Caco-2 (cell line): ENCODE data around the gene BCORL1. TPM values are rescaled to one million over a fixed set of nuclear protein-coding genes. Genes with fewer than 3 reads are reported as not detected.

Experiments used
- BruUV-seq: library from RNA; stranded (reverse); fragments of 400-500 nt; replicated peaks from 2 replicates; lab custom pipeline; 2021; lab: Mats Ljungman, UMichigan
- CTCF ChIA-PET: fragments of 300-600 bp; sonication (Branson Sonifier 250); formaldehyde crosslinking; loops from one replicate; lab custom pipeline; 2022; ENCODE audit warnings: antibody characterized with exemption; lab: Charles Lee
- POLR2A ChIA-PET: fragments of 300-600 bp; sonication (Branson Sonifier 250); formaldehyde crosslinking; loops from one replicate; lab custom pipeline; 2022; ENCODE audit warnings: antibody characterized with exemption; lab: Charles Lee
- DNase-seq, 2 experiments: peaks; one replicate each; pipeline versions ENCODE4 v3.0.0 to v3.0.0-alpha.2; 2020 to 2022
- H3K27me3 ChIP-seq: replicated peaks from 2 replicates; pipeline ENCODE4 v1.6.0; 2011; ENCODE audit warnings: low read length; ENCODE audit not compliant: control insufficient read depth, insufficient read depth
- H3K36me3 ChIP-seq: 2 replicates; pipeline ENCODE4 v1.5.1; 2011; ENCODE audit warnings: low read length; ENCODE audit not compliant: control insufficient read depth, insufficient read depth
- H3K4me1 ChIP-seq: fragments of 250-450 bp; sonication (Bioruptor Pico); 2 replicates; pipeline ENCODE4 v1.5.1; 2020; ENCODE audit warnings: mild to moderate bottlenecking
- H3K4me3 ChIP-seq: 2 replicates; pipeline ENCODE4 v1.5.1; 2011; ENCODE audit warnings: low read depth, mild to moderate bottlenecking, control low read depth, low read length
- H3K9me3 ChIP-seq: fragments of 250-450 bp; sonication (Bioruptor Pico); 2 replicates; pipeline ENCODE4 v1.5.1; 2020; ENCODE audit warnings: mild to moderate bottlenecking, moderate library complexity
- H3K27ac Mint-ChIP-seq: one replicate; pipeline ENCODE4 v1.8.0; 2022; ENCODE audit warnings: mixed read lengths; ENCODE audit not compliant: unreplicated experiment
- H3K27me3 Mint-ChIP-seq: one replicate; pipeline ENCODE4 v1.8.0; 2022; ENCODE audit warnings: mixed read lengths; ENCODE audit not compliant: insufficient read depth, unreplicated experiment
- H3K36me3 Mint-ChIP-seq: one replicate; pipeline ENCODE4 v1.8.0; 2022; ENCODE audit warnings: mild to moderate bottlenecking, mixed read lengths; ENCODE audit not compliant: insufficient read depth, unreplicated experiment
- H3K4me1 Mint-ChIP-seq: one replicate; pipeline ENCODE4 v1.8.0; 2022; ENCODE audit warnings: low read depth, mixed read lengths; ENCODE audit not compliant: unreplicated experiment
- H3K4me3 Mint-ChIP-seq: one replicate; pipeline ENCODE4 v1.8.0; 2022; ENCODE audit warnings: mild to moderate bottlenecking, moderate library complexity, mixed read lengths; ENCODE audit not compliant: unreplicated experiment
- H3K9me3 Mint-ChIP-seq: one replicate; pipeline ENCODE4 v1.8.0; 2022; ENCODE audit warnings: mixed read lengths; ENCODE audit not compliant: unreplicated experiment
- CTCF ChIP-seq, 2 experiments: fragments of 200-600 bp in 1 of 2; IDR thresholded peaks; 1 replicate in 1 of 2; 2 replicates in 1 of 2; pipeline versions ENCODE4 v1.5.1 to v1.8.0; 2011 to 2022; ENCODE audit warnings: antibody characterized with exemption in 1 of 2, control low read depth in 1 of 2, inconsistent platforms in 1 of 2, low read depth in 1 of 2, low read length in 1 of 2, mild to moderate bottlenecking in 1 of 2, moderate library complexity in 1 of 2; ENCODE audit not compliant: insufficient read depth in 1 of 2, severe bottlenecking in 1 of 2, unreplicated experiment in 1 of 2
- intact Hi-C: fragments of 100-400 bp; cut with micrococcal nuclease; formaldehyde crosslinking; loops from one replicate; pipeline ENCODE4 v1.10.0; 2022; ENCODE audit not compliant: unreplicated experiment
- total RNA-seq: library from RNA; stranded (reverse); gene quantifications from 2 replicates; pipeline ENCODE4 v1.2.3, GENCODE V29; 2022

The BCORL1 gene
- total RNA-seq, 1 experiment from 2014 or later = 19.8 TPM

- Histone ChIP-seq H3K27me3 (no peaks in the 10 kb centered on the region), H3K9me3 (no peaks in the 10 kb centered on the region), H3K4me1 (no peaks in the 10 kb centered on the region), H3K36me3 (no peaks in the 10 kb centered on the region), H3K4me3 (0 out of 2 replicates have a peak overlapping the region, but pooled peaks have one; percentile 42)
- DNase-seq = no peak
- TF ChIP-seq CTCF (IDR thresholded peaks at IDR 0.05; ENCODE audit: insufficient read depth in 1 of 2, low read depth in 1 of 2, low read length in 1 of 2, severe bottlenecking in 1 of 2, unreplicated experiment in 1 of 2) = no peak
- Mint-ChIP-seq H3K27ac (no peak overlapping the region), H3K36me3 (peaks cover 10% of the 10 kb centered on the region), H3K4me1 (no peaks in the 10 kb centered on the region), H3K27me3 (no peaks in the 10 kb centered on the region), H3K9me3 (no peaks in the 10 kb centered on the region), H3K4me3 (no peak overlapping the region)
- ChIA-PET POLR2A (no interaction called here), CTCF (interaction anchor here (0.6 kb wide), 1 partner anchor 16 kb away, joined by 3 read pairs; no protein-coding TSS in a partner anchor)
- no TSS peak for BruUV-seq
- intact Hi-C loops = loop anchor here (5.0 kb wide), 1 partner anchor 82 kb away; no protein-coding TSS in a partner anchor
These were observed 1.8 kb upstream of the BCORL1 start for GRCh38 chrX:129980540-129981199.

GRCh38 chrX:129981200-129981553, 1.3 kb upstream of the BCORL1 start:
- no peak for DNase-seq
- H3K27me3 Mint-ChIP-seq = no peaks in the 10 kb centered on the region
- BruUV-seq = no TSS peak
- Histone ChIP-seq H3K27me3 (no peaks in the 10 kb centered on the region), H3K9me3 (no peaks in the 10 kb centered on the region), H3K4me3 (0 out of 2 replicates have a peak overlapping the region, but pooled peaks have one; percentile 42), H3K4me1 (no peaks in the 10 kb centered on the region), H3K36me3 (no peaks in the 10 kb centered on the region)
- intact Hi-C loops = loop anchor here (5.0 kb wide), 1 partner anchor 81 kb away; no protein-coding TSS in a partner anchor
- TF ChIP-seq CTCF (IDR thresholded peaks at IDR 0.05; ENCODE audit: insufficient read depth in 1 of 2, low read depth in 1 of 2, low read length in 1 of 2, severe bottlenecking in 1 of 2, unreplicated experiment in 1 of 2) = no peak
- no peaks in the 10 kb centered on the region for H3K4me1 Mint-ChIP-seq
- no peak overlapping the region for H3K4me3 Mint-ChIP-seq
- ChIA-PET CTCF (interaction anchor here (0.6 kb wide), 1 partner anchor 17 kb away, joined by 3 read pairs; no protein-coding TSS in a partner anchor), POLR2A (no interaction called here)
- no peak overlapping the region for H3K27ac Mint-ChIP-seq
- no peaks in the 10 kb centered on the region for H3K9me3 Mint-ChIP-seq
- H3K36me3 Mint-ChIP-seq = peaks cover 10% of the 10 kb centered on the region

GRCh38 chrX:129981752-129982299, 609 bp upstream of the BCORL1 start:
- Mint-ChIP-seq H3K4me1 (no peaks in the 10 kb centered on the region), H3K4me3 (no peak overlapping the region), H3K9me3 (no peaks in the 10 kb centered on the region), H3K27ac (no peak overlapping the region), H3K36me3 (peaks cover 10% of the 10 kb centered on the region), H3K27me3 (no peaks in the 10 kb centered on the region)
- no peak for TF ChIP-seq CTCF (IDR thresholded peaks at IDR 0.05; ENCODE audit: insufficient read depth in 1 of 2, low read depth in 1 of 2, low read length in 1 of 2, severe bottlenecking in 1 of 2, unreplicated experiment in 1 of 2)
- ChIA-PET POLR2A (interaction anchor here (0.7 kb wide), 1 partner anchor 45 kb away, joined by 5 read pairs; no protein-coding TSS in a partner anchor), CTCF (no interaction called here)
- Histone ChIP-seq H3K4me3 (0 out of 2 replicates have a peak overlapping the region, but pooled peaks have one; percentile 42), H3K9me3 (no peaks in the 10 kb centered on the region), H3K27me3 (no peaks in the 10 kb centered on the region), H3K36me3 (no peaks in the 10 kb centered on the region), H3K4me1 (no peaks in the 10 kb centered on the region)
- intact Hi-C loops = loop anchor here (1.0 to 5.0 kb wide), 3 partner anchors 21 to 80 kb away; no protein-coding TSS in a partner anchor
- DNase-seq = no peak
- no TSS peak for BruUV-seq
